Hematopoietic multipotent progenitor cell treated with erythropoietin and hydrocortisone succinate and interleukin-3 and kit ligand, for 17 days (in vitro differentiated cells): ENCODE results near the gene FRMPD2.
"Not testable (repeated sequence)": the region's sequence is repeated elsewhere in the genome, so short reads cannot be mapped to it uniquely, and the experiment has no call there.

Experiments used
- DNase-seq: peaks from one replicate; pipeline ENCODE4 v3.0.0-alpha.2; 2015; ENCODE audit warnings: low spot score

Gene FRMPD2

GRCh38 chr10:48252354-48252650 is 22.2 kb downstream of the FRMPD2 start:
- DNase-seq: no peak

GRCh38 chr10:48251525-48252353 is 22.8 kb downstream of the FRMPD2 start:
- no peak for DNase-seq

- no peak for DNase-seq
Observed at GRCh38 chr10:48251152-48251524, 23.4 kb downstream of the FRMPD2 start.

GRCh38 chr10:48249763-48250351 is 24.6 kb downstream of the FRMPD2 start:
- DNase-seq: no peak

- DNase-seq: no peak
Observed at GRCh38 chr10:48249004-48249762, 25.3 kb downstream of the FRMPD2 start.

GRCh38 chr10:48248462-48248861 is 26.0 kb downstream of the FRMPD2 start:
- DNase-seq: no peak

GRCh38 chr10:48247680-48248079 is 26.8 kb downstream of the FRMPD2 start:
- no peak for DNase-seq

GRCh38 chr10:48246501-48246900 is 28.0 kb downstream of the FRMPD2 start:
- no peak for DNase-seq

- no peak for DNase-seq
Observed at GRCh38 chr10:48245977-48246376, 28.5 kb downstream of the FRMPD2 start.

- DNase-seq: not testable (repeated sequence)
Observed at GRCh38 chr10:48243921-48244320, 30.6 kb downstream of the FRMPD2 start.

GRCh38 chr10:48243487-48243886 is 31.0 kb downstream of the FRMPD2 start:
- DNase-seq: no peak

GRCh38 chr10:48242171-48242904 is 32.2 kb downstream of the FRMPD2 start:
- DNase-seq: no peak

GRCh38 chr10:48241332-48241731 is 33.2 kb downstream of the FRMPD2 start:
- no peak for DNase-seq

GRCh38 chr10:48240196-48240595 is 34.3 kb downstream of the FRMPD2 start:
- DNase-seq: no peak

- no peak for DNase-seq
Observed at GRCh38 chr10:48239618-48240017, 34.9 kb downstream of the FRMPD2 start.

- DNase-seq: no peak
Observed at GRCh38 chr10:48238826-48239520, 35.5 kb downstream of the FRMPD2 start.

- no peak for DNase-seq
Observed at GRCh38 chr10:48237259-48238250, 36.9 kb downstream of the FRMPD2 start.

- DNase-seq: no peak
Observed at GRCh38 chr10:48236199-48236621, 38.3 kb downstream of the FRMPD2 start.

- DNase-seq: no peak
Observed at GRCh38 chr10:48235501-48235900, 39.0 kb downstream of the FRMPD2 start.

GRCh38 chr10:48234787-48235186 is 39.7 kb downstream of the FRMPD2 start:
- DNase-seq: no peak

GRCh38 chr10:48234295-48234694 is 40.2 kb downstream of the FRMPD2 start:
- DNase-seq: no peak
